CD4-positive, alpha-beta T cell (primary cell): ENCODE measurements around the gene NTN1. TPM values are rescaled to one million over a fixed set of nuclear protein-coding genes. Genes with fewer than 3 reads are reported as not detected.

ENCODE experiments used
- ATAC-seq: fragments of 200-7000 bp; cut with Tn5 transposase; one replicate; pipeline ENCODE4 v1.10.0; 2022; ENCODE audit warnings: mild to moderate bottlenecking; ENCODE audit not compliant: poor library complexity
- CTCF ChIA-PET: fragments of 350-600 bp; sonication (Branson Sonifier 250); formaldehyde crosslinking; loops from one replicate; lab custom pipeline; 2021; ENCODE audit warnings: antibody characterized with exemption, inconsistent platforms; lab: Charles Lee
- POLR2A ChIA-PET: fragments of 350-600 bp; sonication (Branson Sonifier 250); formaldehyde crosslinking; loops from one replicate; lab custom pipeline; 2021; ENCODE audit warnings: antibody characterized with exemption, inconsistent platforms; lab: Charles Lee
- DNase-seq, 14 experiments: peaks; one replicate each; pipeline ENCODE4 v3.0.0-alpha.2; 2013 to 2020; ENCODE audit warnings: mixed read lengths in 2 of 14
- H3K27ac ChIP-seq, 2 donors: one replicate each; pipeline versions ENCODE4 v1.5.1 to v1.7.0; 2013; ENCODE audit warnings: low read length in 2 of 2, low read depth in 1 of 2, mild to moderate bottlenecking in 1 of 2
- H3K27me3 ChIP-seq, 2 experiments: 1 replicate in 1 of 2; 2 replicates in 1 of 2; pipeline versions ENCODE4 v1.6.1 to v1.7.0; 2013; ENCODE audit warnings: low read length in 2 of 2, control low read depth in 1 of 2, mild to moderate bottlenecking in 1 of 2, moderate library complexity in 1 of 2; ENCODE audit not compliant: insufficient read depth in 2 of 2, control insufficient read depth in 1 of 2
- H3K36me3 ChIP-seq: one replicate; pipeline ENCODE4 v1.6.1; 2013; ENCODE audit warnings: low read length, control low read depth; ENCODE audit not compliant: insufficient read depth
- H3K4me1 ChIP-seq: one replicate; pipeline ENCODE4 v1.6.1; 2013; ENCODE audit warnings: low read length, control low read depth; ENCODE audit not compliant: insufficient read depth
- H3K4me3 ChIP-seq: one replicate; pipeline ENCODE4 v1.5.1; 2013; ENCODE audit warnings: mild to moderate bottlenecking, low read length, moderate library complexity
- H3K9me3 ChIP-seq, 2 experiments: 1 replicate in 1 of 2; 2 replicates in 1 of 2; pipeline versions ENCODE4 v1.6.1 to v1.7.0; 2013; ENCODE audit warnings: low read length in 2 of 2, mild to moderate bottlenecking in 2 of 2, control low read depth in 1 of 2, moderate library complexity in 1 of 2; ENCODE audit not compliant: control insufficient read depth in 1 of 2, insufficient read depth in 1 of 2
- H3K27ac Mint-ChIP-seq: one replicate; pipeline ENCODE4 v1.8.0; 2020; ENCODE audit warnings: mixed read lengths
- H3K27me3 Mint-ChIP-seq: one replicate; pipeline ENCODE4 v1.8.0; 2021; ENCODE audit warnings: mixed read lengths
- H3K36me3 Mint-ChIP-seq: one replicate; pipeline ENCODE4 v1.8.0; 2021; ENCODE audit warnings: low read depth, mixed read lengths
- H3K4me1 Mint-ChIP-seq: one replicate; pipeline ENCODE4 v1.8.0; 2021; ENCODE audit warnings: low read depth, mixed read lengths
- H3K4me3 Mint-ChIP-seq: one replicate; pipeline ENCODE4 v1.8.0; 2020; ENCODE audit warnings: mild to moderate bottlenecking, mixed read lengths
- H3K9me3 Mint-ChIP-seq: one replicate; pipeline ENCODE4 v1.8.0; 2020; ENCODE audit warnings: mixed read lengths
- intact Hi-C, 2 experiments: fragments of 100-400 bp; cut with DNase I in 1 of 2; cut with micrococcal nuclease in 1 of 2; formaldehyde crosslinking; loops; one replicate each; pipeline versions ENCODE4 v1.15.1 to v1.9.0; 2023 to 2025; cut with DNase I, micrococcal nuclease
- total RNA-seq, 174 experiments: library from RNA in 2 of 174; stranded (reverse) in 2 of 174; gene quantifications; one replicate each; pipeline ENCODE4 v1.2.3 and lab custom pipeline; 2021 to 2026
- TF ChIP-seq, protein P1 (sequence below): fragments of 200-600 bp; IDR thresholded peaks from one replicate; pipeline ENCODE4 v1.8.0; 2022; ENCODE audit warnings: antibody characterized with exemption, mild to moderate bottlenecking

Gene NTN1
- total RNA-seq, 2 experiments from 2014 or later = 0.08 to 0.14 TPM

DNA sequence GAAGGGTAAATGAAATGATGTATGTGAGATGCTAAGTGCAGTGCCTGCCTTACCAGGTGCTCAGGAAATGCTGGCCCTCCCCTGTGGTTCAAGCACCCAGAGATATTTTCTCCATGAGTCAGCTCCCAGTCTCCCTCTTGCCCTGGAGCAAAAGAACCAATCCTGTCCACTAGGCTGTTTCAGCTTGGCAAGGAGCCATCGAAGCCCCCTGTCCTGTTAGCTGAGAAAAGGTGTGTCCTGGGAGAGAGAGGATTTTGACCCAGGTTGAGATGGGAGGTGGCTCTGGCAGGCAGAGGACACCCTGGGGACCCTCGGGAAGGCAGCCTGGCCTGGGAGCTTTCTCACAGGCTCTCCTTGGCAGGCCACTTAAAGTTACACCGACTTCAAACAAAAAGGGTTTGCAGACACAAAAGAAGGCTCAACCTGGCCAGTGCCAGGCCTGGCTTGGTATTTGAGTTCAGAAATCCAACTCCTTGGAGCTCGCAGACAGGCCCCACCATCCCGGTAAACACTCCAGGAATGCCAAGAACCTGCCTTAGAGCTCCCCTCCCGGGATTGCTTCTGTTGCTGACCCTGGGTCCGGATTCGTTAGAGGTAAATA, 29.6 kb downstream of the NTN1 start:
- DNase-seq (no peak), ATAC-seq (no peak)
- Mint-ChIP-seq H3K4me1 (no peaks in the 10 kb centered on the region), H3K36me3 (no peaks in the 10 kb centered on the region), H3K4me3 (no peak overlapping the region), H3K27me3 (peaks cover 21% of the 10 kb centered on the region), H3K9me3 (no peaks in the 10 kb centered on the region), H3K27ac (no peak overlapping the region)
- H3K27me3 ChIP-seq = no peaks in the 10 kb centered on the region
- H3K4me1 ChIP-seq = no peaks in the 10 kb centered on the region
- H3K4me3 ChIP-seq = no peak overlapping the region
- no peak overlapping the region for H3K27ac ChIP-seq
- CTCF ChIA-PET = no interaction called here
- intact Hi-C loops = no loop called here
- H3K36me3 ChIP-seq = no peaks in the 10 kb centered on the region
- peaks cover 0 to 10% of the 10 kb centered on the region in 2 experiments for H3K9me3 ChIP-seq
- TF ChIP-seq, protein P1, sequence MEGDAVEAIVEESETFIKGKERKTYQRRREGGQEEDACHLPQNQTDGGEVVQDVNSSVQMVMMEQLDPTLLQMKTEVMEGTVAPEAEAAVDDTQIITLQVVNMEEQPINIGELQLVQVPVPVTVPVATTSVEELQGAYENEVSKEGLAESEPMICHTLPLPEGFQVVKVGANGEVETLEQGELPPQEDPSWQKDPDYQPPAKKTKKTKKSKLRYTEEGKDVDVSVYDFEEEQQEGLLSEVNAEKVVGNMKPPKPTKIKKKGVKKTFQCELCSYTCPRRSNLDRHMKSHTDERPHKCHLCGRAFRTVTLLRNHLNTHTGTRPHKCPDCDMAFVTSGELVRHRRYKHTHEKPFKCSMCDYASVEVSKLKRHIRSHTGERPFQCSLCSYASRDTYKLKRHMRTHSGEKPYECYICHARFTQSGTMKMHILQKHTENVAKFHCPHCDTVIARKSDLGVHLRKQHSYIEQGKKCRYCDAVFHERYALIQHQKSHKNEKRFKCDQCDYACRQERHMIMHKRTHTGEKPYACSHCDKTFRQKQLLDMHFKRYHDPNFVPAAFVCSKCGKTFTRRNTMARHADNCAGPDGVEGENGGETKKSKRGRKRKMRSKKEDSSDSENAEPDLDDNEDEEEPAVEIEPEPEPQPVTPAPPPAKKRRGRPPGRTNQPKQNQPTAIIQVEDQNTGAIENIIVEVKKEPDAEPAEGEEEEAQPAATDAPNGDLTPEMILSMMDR = no peak
- POLR2A ChIA-PET = no interaction called here

DNA sequence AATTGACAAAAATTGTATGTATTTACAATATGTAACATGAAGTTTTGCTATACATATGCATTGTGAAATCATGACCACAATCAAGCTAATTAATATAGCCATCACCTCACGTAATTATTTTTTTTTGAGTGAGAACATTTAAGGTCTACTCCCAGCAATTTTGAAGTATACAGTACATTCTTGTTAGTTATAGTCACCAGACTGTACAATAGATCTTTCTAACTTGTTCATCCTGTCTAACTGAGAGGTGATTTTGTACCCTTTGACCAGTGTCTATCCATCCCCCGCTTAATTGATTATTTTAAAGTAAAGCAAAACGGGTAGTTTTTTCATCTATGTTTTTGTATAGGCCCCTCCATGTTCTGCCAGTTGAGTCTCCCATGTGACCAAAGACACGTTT, 30.3 kb downstream of the NTN1 start:
- Mint-ChIP-seq H3K27ac (no peak overlapping the region), H3K4me1 (no peaks in the 10 kb centered on the region), H3K36me3 (no peaks in the 10 kb centered on the region), H3K9me3 (no peaks in the 10 kb centered on the region), H3K27me3 (peaks cover 15% of the 10 kb centered on the region), H3K4me3 (no peak overlapping the region)
- POLR2A ChIA-PET = no interaction called here
- no peaks in the 10 kb centered on the region for H3K4me1 ChIP-seq
- peaks cover 0 to 10% of the 10 kb centered on the region in 2 experiments for H3K9me3 ChIP-seq
- H3K36me3 ChIP-seq = no peaks in the 10 kb centered on the region
- H3K4me3 ChIP-seq = no peak overlapping the region
- intact Hi-C loops = no loop called here
- DNase-seq = no peak
- H3K27ac ChIP-seq = no peak overlapping the region
- CTCF ChIA-PET = no interaction called here
- no peak for ATAC-seq
- TF ChIP-seq, protein P1 = no peak
- peaks cover 0 to 2% of the 10 kb centered on the region in 2 experiments for H3K27me3 ChIP-seq

DNA sequence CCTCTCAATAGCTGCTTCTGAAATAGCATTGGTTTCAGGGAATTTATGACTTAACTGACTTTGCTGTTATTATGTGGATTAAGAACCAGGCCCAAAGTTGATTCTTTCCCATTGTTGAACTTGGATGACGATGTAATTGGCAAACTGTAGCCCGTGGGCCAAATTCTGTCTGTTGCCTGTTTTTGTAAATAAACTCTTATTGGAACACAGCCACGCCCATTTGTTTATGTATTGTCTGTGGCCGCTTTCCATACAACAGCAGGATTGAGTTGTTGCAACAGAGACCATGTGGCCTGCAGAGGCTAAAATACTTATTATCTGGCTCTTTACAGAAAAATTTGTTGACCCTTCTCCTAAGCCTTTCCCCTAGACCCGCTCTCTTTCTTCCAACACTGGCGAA, 31.6 kb downstream of the NTN1 start:
- H3K36me3 Mint-ChIP-seq = no peaks in the 10 kb centered on the region
- intact Hi-C loops = no loop called here
- no peaks in the 10 kb centered on the region for H3K9me3 Mint-ChIP-seq
- ChIA-PET CTCF (no interaction called here), POLR2A (no interaction called here)
- H3K9me3 ChIP-seq = peaks cover 0 to 5% of the 10 kb centered on the region in 2 experiments
- no peak overlapping the region for H3K4me3 Mint-ChIP-seq
- TF ChIP-seq, protein P1 = no peak
- DNase-seq (no peak), ATAC-seq (no peak)
- no peak overlapping the region for H3K4me3 ChIP-seq
- no peak overlapping the region for H3K27ac Mint-ChIP-seq
- no peaks in the 10 kb centered on the region for H3K36me3 ChIP-seq
- peaks cover 2 to 5% of the 10 kb centered on the region in 2 experiments for H3K27me3 ChIP-seq
- no peaks in the 10 kb centered on the region for H3K4me1 ChIP-seq
- no peak overlapping the region for H3K27ac ChIP-seq
- no peaks in the 10 kb centered on the region for H3K4me1 Mint-ChIP-seq
- H3K27me3 Mint-ChIP-seq = peaks cover 10% of the 10 kb centered on the region
